HG03469 (cell line): Measurements from ENCODE around the gene CTNNA3.
"Not testable (repeated sequence)": the region's sequence is repeated elsewhere in the genome, so short reads cannot be mapped to it uniquely, and the experiment has no call there.

Experiments used
- ATAC-seq: cut with Tn5 transposase; IDR thresholded peaks from one replicate; pipeline ENCODE4 v1.9.1; 2021; ENCODE audit warnings: mild to moderate bottlenecking, moderate library complexity, moderate number of reproducible peaks; ENCODE audit not compliant: unreplicated experiment

CTNNA3 gene

GRCh38 chr10:67519434-67519833 lies 176.6 kb downstream of the CTNNA3 start:
- ATAC-seq: no peak

GRCh38 chr10:67518756-67519155 lies 177.2 kb downstream of the CTNNA3 start:
- no peak for ATAC-seq

- no peak for ATAC-seq
Observed at GRCh38 chr10:67518043-67518442, 178.0 kb downstream of the CTNNA3 start.

- ATAC-seq: no peak
Observed at GRCh38 chr10:67506757-67507091, 189.3 kb downstream of the CTNNA3 start.

- no peak for ATAC-seq
Observed at GRCh38 chr10:67506083-67506756, 189.8 kb downstream of the CTNNA3 start.

- no peak for ATAC-seq
Observed at GRCh38 chr10:67492317-67493019, 203.5 kb downstream of the CTNNA3 start.

DNA sequence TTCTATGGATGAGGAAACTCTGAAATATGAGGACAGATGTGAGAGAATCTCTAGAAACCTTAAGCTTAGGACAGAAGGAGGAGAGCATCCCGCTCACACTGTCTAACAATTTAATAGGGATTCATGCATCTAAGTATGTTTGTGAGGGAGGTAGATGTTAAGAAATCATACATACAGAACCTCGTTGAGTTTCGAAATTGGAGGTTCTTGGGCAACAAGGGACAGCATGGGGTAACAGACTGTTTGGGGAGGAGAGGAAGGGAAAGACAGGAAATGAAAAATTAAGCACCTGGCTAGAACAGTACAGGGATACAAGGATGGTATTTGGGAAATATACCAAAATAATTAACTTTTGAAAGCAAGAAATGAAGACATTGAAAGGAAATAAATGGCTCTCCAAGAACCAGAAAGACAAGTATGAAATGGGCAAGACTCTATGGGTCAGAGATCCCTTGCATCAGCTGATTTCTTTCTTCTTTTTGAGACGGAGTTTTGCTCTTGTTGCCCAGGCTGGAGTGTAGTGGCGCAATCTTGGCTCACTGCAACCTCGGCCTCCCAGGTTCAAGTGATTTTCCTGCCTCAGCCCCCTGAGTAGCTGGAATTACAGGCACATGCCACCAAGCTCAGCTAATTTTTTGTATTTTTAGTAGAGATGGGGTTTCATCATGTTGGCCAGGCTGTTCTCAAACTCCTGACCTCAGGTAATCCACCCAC lies 207.9 kb downstream of the CTNNA3 start:
- no peak for ATAC-seq

DNA sequence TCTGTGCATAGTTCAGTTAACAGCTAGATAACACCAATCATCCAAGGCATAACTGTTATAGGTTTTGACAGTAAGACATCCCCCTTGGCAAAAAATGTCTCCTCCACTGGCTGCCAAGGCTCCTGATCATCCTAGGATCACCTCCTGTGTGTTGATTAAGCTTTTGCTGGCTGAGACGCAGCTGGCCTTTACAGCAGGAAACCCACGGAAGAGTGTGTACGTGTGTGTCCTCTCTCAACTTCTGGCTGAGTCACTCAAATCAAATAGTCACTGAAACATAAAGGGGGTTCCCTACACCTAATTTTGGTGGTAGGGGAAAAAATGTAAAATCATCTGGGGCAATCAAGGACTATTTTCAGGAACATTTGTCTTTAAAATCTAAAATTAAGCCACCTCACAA lies 208.8 kb downstream of the CTNNA3 start:
- no peak for ATAC-seq

DNA sequence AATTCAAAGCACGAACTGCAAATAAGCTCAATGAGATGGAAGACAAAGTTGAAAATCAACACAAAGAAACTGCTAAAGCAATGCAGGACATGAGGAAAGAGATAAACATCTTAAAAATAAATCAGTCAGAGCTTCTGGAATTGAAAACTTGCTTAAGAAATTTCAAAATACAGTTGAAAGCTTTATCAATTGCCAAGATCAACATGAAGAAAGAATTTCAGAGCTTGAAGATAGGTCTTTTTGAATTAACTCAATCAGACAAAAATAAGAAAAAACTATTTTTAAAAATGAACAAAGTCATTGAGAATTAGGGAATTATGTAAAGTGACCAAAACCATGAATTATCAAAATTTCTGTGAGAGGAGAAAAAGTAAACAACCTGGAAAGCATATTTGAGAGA lies 218.1 kb downstream of the CTNNA3 start:
- no peak for ATAC-seq

DNA sequence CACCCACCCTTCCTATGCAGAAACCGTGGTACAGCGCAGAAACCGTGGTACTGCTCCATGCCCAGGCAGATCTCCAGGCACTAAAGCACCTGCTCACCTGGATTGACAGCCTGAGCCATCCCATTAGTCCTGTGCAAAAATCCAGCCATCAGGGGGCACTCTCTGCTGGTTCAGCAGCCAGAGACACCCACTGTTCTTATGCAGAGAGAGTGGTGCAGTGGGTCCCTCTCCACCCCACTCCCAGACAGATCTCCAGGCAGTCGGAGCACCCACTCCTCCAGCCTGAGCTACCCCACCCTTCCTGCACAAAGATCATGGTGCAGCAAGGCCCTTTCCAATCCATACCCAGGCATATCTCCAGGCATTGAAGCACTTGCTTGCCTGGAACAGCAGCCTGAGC lies 219.8 kb downstream of the CTNNA3 start:
- no peak for ATAC-seq

- no peak for ATAC-seq
Observed at GRCh38 chr10:67473850-67474633, 222.0 kb downstream of the CTNNA3 start.

DNA sequence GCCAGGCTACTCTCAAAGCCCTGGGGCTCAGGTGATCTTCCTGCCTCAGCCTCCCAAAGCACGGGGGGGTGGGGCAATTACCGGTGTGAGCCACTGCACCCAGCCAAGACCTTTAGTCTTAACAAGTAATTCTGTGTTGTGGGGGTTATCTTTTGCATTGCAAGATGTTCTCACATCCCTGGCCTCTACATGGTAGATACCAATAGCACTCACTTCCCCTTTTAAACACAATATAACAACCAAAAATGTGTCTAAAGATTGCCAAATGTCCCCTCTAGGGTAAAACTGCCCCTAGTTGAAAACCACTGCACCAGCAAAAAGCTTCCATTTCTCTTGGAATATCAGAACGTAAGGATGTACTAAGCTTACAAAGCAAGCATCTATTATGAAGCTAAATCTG lies 225.0 kb downstream of the CTNNA3 start:
- no peak for ATAC-seq

DNA sequence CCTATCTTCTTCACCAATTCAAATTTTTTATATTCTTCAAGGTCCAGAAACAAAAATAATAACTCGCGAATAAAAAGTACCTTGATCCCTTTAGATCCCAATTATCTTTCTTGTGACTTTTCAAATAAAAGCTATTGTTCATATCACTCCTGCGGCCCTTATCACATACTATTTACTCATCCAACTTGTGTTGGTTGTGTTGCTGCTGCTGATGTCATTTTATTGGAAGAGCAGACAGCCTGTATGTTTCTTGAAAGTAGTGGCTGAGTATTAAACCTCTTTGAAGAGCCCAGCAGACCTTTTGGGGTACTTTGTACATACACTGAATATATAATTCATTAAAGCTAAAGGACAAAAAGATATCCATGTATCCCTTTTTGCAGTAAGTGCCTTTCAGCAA lies 231.7 kb downstream of the CTNNA3 start:
- no peak for ATAC-seq

DNA sequence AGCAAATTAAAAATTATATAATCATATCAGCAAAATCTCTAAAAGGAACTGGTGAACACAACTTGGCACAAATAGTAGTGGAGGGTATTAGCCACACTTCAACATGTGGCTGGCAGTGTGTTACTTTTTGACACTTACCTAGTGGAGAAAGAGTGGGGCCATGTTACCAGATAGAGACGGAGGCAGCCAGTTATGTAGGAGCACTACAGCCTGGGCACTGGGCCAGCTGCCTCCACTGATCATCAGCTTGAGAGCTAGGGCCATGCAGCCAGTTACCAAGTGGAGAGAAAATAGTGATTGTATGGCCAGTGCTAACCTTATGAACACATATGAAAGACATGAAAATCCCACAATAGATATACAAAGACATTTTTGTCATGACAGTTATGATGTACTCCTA lies 243.1 kb downstream of the CTNNA3 start:
- no peak for ATAC-seq

DNA sequence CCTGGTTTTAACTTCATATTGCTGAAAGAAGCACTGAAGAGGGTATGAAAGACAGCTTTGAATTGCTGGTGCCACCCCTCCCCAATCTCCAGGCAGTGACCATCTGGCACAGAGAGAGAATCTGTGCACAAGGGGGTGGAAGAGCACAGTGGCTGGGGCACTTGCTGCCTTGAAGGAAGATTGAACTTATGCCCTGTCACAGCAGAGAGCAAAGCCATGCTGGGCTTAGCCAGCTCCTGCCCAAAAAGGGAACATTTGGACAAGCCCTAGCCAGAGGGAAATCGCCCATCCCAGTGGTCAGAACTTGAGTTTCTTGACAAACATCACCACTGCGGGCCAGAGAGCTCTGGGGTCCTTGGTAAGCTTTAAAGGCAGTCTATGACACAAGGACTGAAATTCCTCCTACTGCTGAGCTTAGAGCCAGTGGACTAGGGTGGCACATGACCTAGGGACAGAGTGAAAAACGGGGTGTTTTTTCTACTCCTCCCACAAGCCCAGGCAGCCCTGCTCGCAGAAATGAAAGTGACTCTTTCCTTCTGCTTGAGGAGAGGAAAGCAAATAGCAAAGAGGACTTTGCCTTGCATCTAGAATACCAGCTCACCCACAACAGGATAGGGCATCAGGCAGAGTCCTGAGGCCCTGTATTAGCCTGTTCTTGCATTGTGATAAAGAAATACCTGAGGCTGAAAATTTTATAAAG lies 257.2 kb downstream of the CTNNA3 start:
- no peak for ATAC-seq

DNA sequence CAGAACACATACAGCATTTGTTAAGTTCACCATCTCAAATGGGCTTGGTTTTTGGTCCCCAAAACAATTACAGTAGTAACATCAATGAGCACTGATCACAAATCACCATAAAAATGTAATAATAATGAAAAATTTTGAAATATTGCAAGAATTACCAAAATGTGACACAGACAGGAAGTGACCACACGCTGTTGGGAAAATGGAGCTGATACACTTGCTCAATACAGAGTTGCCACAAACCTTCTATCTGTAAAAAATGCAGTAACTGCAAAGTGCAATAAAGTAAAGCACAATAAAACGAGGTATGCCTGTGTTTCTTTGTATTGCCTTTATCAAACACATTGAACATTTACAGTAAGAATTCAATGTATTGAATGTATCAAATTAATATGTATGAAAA lies 262.7 kb downstream of the CTNNA3 start:
- no peak for ATAC-seq

DNA sequence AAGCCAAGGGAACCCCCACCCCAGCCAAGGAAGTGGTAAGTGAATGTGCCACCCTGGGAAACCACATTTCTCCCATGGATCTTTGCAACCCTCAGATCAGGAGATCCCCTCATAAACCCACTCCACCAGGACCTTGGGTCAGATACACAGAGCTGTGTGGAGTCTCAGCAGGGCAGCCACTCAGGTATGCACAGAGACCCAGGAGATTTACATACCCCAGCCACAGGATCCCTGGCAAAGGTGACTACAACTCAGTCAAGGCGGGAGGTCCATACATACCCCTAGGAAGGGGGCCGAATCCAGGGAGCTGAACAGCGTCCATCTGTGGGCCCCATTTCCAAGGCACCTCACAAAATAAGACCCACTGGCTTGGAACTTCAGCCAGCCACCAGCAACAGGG lies 293.4 kb downstream of the CTNNA3 start:
- no peak for ATAC-seq

GRCh38 chr10:67401711-67402110 lies 294.3 kb downstream of the CTNNA3 start:
- ATAC-seq: no peak

- not testable (repeated sequence) for ATAC-seq
Observed at GRCh38 chr10:67386841-67387533, 309.0 kb downstream of the CTNNA3 start.

DNA sequence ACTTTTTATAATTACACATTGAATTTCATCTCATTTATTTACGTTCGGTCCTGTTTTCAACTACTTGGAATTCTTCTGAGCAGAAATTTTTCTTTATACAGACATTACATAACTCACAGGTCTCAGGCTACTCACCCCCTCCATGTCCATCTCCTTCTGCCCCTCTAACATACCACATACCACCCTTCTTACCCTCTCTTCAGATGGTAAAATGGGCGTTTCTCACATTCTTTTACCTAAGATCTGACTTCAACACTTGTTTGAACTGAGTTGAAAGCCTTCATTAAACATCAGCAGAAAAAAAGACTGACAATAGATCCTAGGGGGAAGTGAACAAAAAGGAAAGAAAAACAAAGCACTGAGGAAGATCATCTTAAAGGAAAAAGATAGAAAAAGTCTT lies 309.7 kb downstream of the CTNNA3 start:
- ATAC-seq: no peak
